Activated CD8-positive, alpha-beta memory T cell treated with anti-CD3 and anti-CD28 coated beads, Interleukin-2, amount 50 U/mL, for 48 hours (primary cell): Measurements from ENCODE around the gene HOXA6.

ENCODE experiments used
- DNase-seq: peaks from one replicate; pipeline ENCODE4 v3.0.0-alpha.2; 2020

HOXA6 gene

GRCh38 chr7:27184337-27185012, 36.9 kb upstream of the HOXA6 start:
- peak; percentile 74 for DNase-seq

- peak; percentile 56 for DNase-seq
These were observed 36.2 kb upstream of the HOXA6 start for GRCh38 chr7:27183682-27184336.

- DNase-seq: peak; percentile 51
These were observed 35.5 kb upstream of the HOXA6 start for GRCh38 chr7:27182861-27183681.

GRCh38 chr7:27182285-27182841, 34.8 kb upstream of the HOXA6 start:
- peak; percentile 43 for DNase-seq

- DNase-seq: peak; percentile 41
These were observed 34.3 kb upstream of the HOXA6 start for GRCh38 chr7:27181795-27182275.

- DNase-seq: peak; percentile 48
These were observed 33.2 kb upstream of the HOXA6 start for GRCh38 chr7:27180431-27181420.

- peak; percentile 91 for DNase-seq
These were observed 32.2 kb upstream of the HOXA6 start for GRCh38 chr7:27179503-27180430.

GRCh38 chr7:27179030-27179429, 31.5 kb upstream of the HOXA6 start:
- no peak for DNase-seq

GRCh38 chr7:27178366-27178765, 30.8 kb upstream of the HOXA6 start:
- no peak for DNase-seq

- no peak for DNase-seq
These were observed 30.3 kb upstream of the HOXA6 start for GRCh38 chr7:27177795-27178320.

- no peak for DNase-seq
These were observed 29.6 kb upstream of the HOXA6 start for GRCh38 chr7:27176962-27177794.

- no peak for DNase-seq
These were observed 28.9 kb upstream of the HOXA6 start for GRCh38 chr7:27176524-27176845.

GRCh38 chr7:27175626-27176523, 28.3 kb upstream of the HOXA6 start:
- DNase-seq: no peak

- DNase-seq: peak; percentile 46
These were observed 27.5 kb upstream of the HOXA6 start for GRCh38 chr7:27174874-27175625.

- DNase-seq: peak; percentile 52
These were observed 26.6 kb upstream of the HOXA6 start, which contains the start of gene HOXA10 for GRCh38 chr7:27173956-27174873. Gene HOXA10, minus strand, starts transcription at chr7:27174320. Its CDS starts 14 bp downstream, at chr7:27174306.

- DNase-seq: no peak
These were observed 26.0 kb upstream of the HOXA6 start for GRCh38 chr7:27173511-27173955.
